Mucosa of descending colon (tissue), 3 donors: Measurements from ENCODE around the gene LYPD6. TPM values are rescaled to one million over a fixed set of nuclear protein-coding genes. Genes with fewer than 3 reads are reported as not detected.
"Not testable (repeated sequence)": the region's sequence is repeated elsewhere in the genome, so short reads cannot be mapped to it uniquely, and the experiment has no call there.

Experiments
- ATAC-seq: fragments of 200-7000 bp; cut with Tn5 transposase; one replicate; pipeline ENCODE4 v1.9.1; 2020; ENCODE audit warnings: mild to moderate bottlenecking, moderate library complexity
- DNase-seq, 3 donors: peaks; one replicate each; pipeline ENCODE4 v3.0.0-alpha.2; 2020
- H3K36me3 ChIP-seq: fragments of 200-600 bp; one replicate; pipeline ENCODE4 v1.8.0; 2021; ENCODE audit warnings: low read depth, mild to moderate bottlenecking
- H3K4me1 ChIP-seq: fragments of 200-600 bp; one replicate; pipeline ENCODE4 v1.8.0; 2021; ENCODE audit warnings: low read depth, mild to moderate bottlenecking
- H3K4me3 ChIP-seq: fragments of 200-600 bp; one replicate; pipeline ENCODE4 v1.8.0; 2021; ENCODE audit warnings: mild to moderate bottlenecking
- H3K9me3 ChIP-seq: fragments of 200-600 bp; one replicate; pipeline ENCODE4 v1.8.0; 2021; ENCODE audit warnings: mild to moderate bottlenecking
- CTCF ChIP-seq: fragments of 200-600 bp; IDR thresholded peaks from one replicate; pipeline ENCODE4 v1.8.0; 2022; ENCODE audit warnings: antibody characterized with exemption, mild to moderate bottlenecking
- intact Hi-C, 2 donors: fragments of 100-400 bp; cut with DNase I in 1 of 2; cut with micrococcal nuclease in 1 of 2; formaldehyde crosslinking; loops; one replicate each; pipeline versions ENCODE4 v1.11.0 to v1.11.1; 2022; cut with DNase I, micrococcal nuclease
- total RNA-seq, 3 donors: library from RNA; stranded (reverse); fragmentation: NEBNext Ultra II Directional in 2 of 3; extraction: Animal tissue kit (Norgen Biotek cat#: 25700) in 2 of 3; gene quantifications; one replicate each; pipeline versions ENCODE4 v1.2.1 to v1.2.4, GENCODE V29; 2021 to 2023
- donor health status: DM: no; HTN: no; CAD: no; lungs with moderate emphysema.
- donor health status: DM: no; HTN: no; CAD: no.
- donor health status: DM: no; HTN: yes; CAD: no.

Gene LYPD6
- total RNA-seq, 3 donors from 2014 or later = 2.0 to 2.4 (median 2.2) TPM

- no peaks in the 10 kb centered on the region for H3K4me1 ChIP-seq
- H3K9me3 ChIP-seq = no peaks in the 10 kb centered on the region
- no peak overlapping the region for H3K4me3 ChIP-seq
- TF ChIP-seq CTCF = no peak
- DNase-seq (no peak), ATAC-seq (no peak)
- no peaks in the 10 kb centered on the region for H3K36me3 ChIP-seq
- intact Hi-C loops = no loop called here
Observed at GRCh38 chr2:149307014-149307413, 23.4 kb upstream of the LYPD6 start.

GRCh38 chr2:149310349-149310748 is 20.0 kb upstream of the LYPD6 start:
- no peak for ATAC-seq
- Histone ChIP-seq H3K4me3 (no peak overlapping the region), H3K9me3 (no peaks in the 10 kb centered on the region), H3K36me3 (no peaks in the 10 kb centered on the region), H3K4me1 (no peaks in the 10 kb centered on the region)
- intact Hi-C loops = no loop called here
- no peak for DNase-seq
- no peak for TF ChIP-seq CTCF

- no peaks in the 10 kb centered on the region for H3K36me3 ChIP-seq
- ATAC-seq = no peak
- TF ChIP-seq CTCF = no peak
- intact Hi-C loops = no loop called here
- no peaks in the 10 kb centered on the region for H3K9me3 ChIP-seq
- no peak overlapping the region for H3K4me3 ChIP-seq
- no peaks in the 10 kb centered on the region for H3K4me1 ChIP-seq
- DNase-seq = no peak
Observed at GRCh38 chr2:149312039-149312438, 18.3 kb upstream of the LYPD6 start.

GRCh38 chr2:149313512-149313972 is 16.8 kb upstream of the LYPD6 start:
- no peaks in the 10 kb centered on the region for H3K36me3 ChIP-seq
- peak in 2 of 3 donors; percentile 31 to 41 for DNase-seq
- peak; percentile 67 for TF ChIP-seq CTCF
- no peak overlapping the region for H3K4me3 ChIP-seq
- no peaks in the 10 kb centered on the region for H3K9me3 ChIP-seq
- H3K4me1 ChIP-seq = no peaks in the 10 kb centered on the region
- intact Hi-C loops = no loop called here
- ATAC-seq = peak; percentile 90

GRCh38 chr2:149314687-149315086 is 15.7 kb upstream of the LYPD6 start:
- ATAC-seq (no peak), DNase-seq (no peak)
- intact Hi-C loops = no loop called here
- Histone ChIP-seq H3K4me3 (no peak overlapping the region), H3K4me1 (no peaks in the 10 kb centered on the region), H3K9me3 (no peaks in the 10 kb centered on the region), H3K36me3 (no peaks in the 10 kb centered on the region)
- TF ChIP-seq CTCF = no peak

GRCh38 chr2:149315461-149315860 is 14.9 kb upstream of the LYPD6 start:
- Histone ChIP-seq H3K9me3 (no peaks in the 10 kb centered on the region), H3K36me3 (no peaks in the 10 kb centered on the region), H3K4me3 (no peak overlapping the region), H3K4me1 (no peaks in the 10 kb centered on the region)
- no peak for DNase-seq
- TF ChIP-seq CTCF = no peak
- intact Hi-C loops = no loop called here
- ATAC-seq = no peak

GRCh38 chr2:149318566-149318965 is 11.8 kb upstream of the LYPD6 start:
- H3K9me3 ChIP-seq, H3K36me3 ChIP-seq, intact Hi-C loops, H3K4me3 ChIP-seq, DNase-seq, H3K4me1 ChIP-seq, ATAC-seq: not testable (repeated sequence)
